ENCODE measurements around the gene RYR2.

The RYR2 gene

DNA sequence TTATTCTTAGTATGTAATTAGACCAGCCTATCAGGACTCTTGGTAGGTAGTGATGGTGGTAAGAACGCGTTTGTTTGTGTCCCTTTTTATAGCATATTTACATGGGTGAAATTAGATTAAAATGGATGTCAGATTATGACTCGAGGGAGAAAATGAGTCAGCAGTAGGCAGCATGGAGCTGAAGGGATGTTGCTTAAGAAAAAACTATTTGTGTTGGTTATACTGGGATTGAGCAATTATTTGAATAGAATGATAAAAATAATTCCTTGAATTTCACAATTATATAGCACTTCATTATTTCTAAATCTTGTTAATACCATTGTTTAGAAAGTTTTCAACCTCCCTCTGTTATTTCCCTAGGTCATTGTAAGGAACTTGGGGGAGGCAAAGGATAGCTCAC lies 348.8 kb downstream of the RYR2 start:
- no peaks in the 10 kb centered on the region for H3K36me3 ChIP-seq (ENCODE audit: control insufficient read depth in 1 of 2, insufficient read depth in 2 of 2, low read length in 2 of 2)
- no peaks in the 10 kb centered on the region for H3K4me1 ChIP-seq (ENCODE audit: control insufficient read depth in 1 of 2, insufficient read depth in 2 of 2, low read length in 2 of 2)
- H3K27ac ChIP-seq (ENCODE audit: low read depth, low read length): no peak overlapping the region
- no peak overlapping the region for H3K4me3 ChIP-seq (ENCODE audit: low read depth in 1 of 2, low read length in 2 of 2)
- H3K9ac ChIP-seq (ENCODE audit: low read depth in 1 of 2, low read length in 2 of 2): no peak overlapping the region
- peaks cover 0 to 2% of the 10 kb centered on the region in 2 donors for H3K27me3 ChIP-seq (ENCODE audit: control insufficient read depth in 1 of 2, insufficient read depth in 2 of 2, low read length in 2 of 2)
- H3K9me3 ChIP-seq (ENCODE audit: control insufficient read depth in 1 of 2, low read length in 2 of 2): no peaks in the 10 kb centered on the region

DNA sequence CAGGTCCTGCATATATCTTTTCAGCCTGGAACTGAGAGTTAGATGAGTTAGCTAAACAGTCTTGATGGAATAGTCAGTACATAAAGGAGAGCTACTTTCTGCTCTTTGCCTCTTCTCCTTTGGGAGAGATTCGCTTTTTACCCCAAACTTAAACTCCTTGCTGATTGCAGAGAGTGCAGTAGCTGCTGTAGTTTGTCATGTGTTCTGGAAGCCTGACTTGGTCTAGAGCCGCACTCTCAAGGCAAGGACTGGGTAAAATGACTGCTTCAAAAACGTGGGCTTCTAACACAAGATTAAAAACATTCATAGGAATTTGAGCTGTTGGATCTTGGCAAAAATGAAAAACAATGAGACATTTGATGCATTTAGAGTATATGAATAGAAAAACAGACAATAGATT lies 351.6 kb downstream of the RYR2 start:
- no peaks in the 10 kb centered on the region for H3K4me1 ChIP-seq (ENCODE audit: control insufficient read depth in 1 of 2, insufficient read depth in 2 of 2, low read length in 2 of 2)
- no peak overlapping the region for H3K27ac ChIP-seq (ENCODE audit: low read depth, low read length)
- H3K9me3 ChIP-seq (ENCODE audit: control insufficient read depth in 1 of 2, low read length in 2 of 2): no peaks in the 10 kb centered on the region
- H3K4me3 ChIP-seq (ENCODE audit: low read depth in 1 of 2, low read length in 2 of 2): no peak overlapping the region
- H3K27me3 ChIP-seq (ENCODE audit: control insufficient read depth in 1 of 2, insufficient read depth in 2 of 2, low read length in 2 of 2): peaks cover 0 to 2% of the 10 kb centered on the region in 2 donors
- no peak overlapping the region for H3K9ac ChIP-seq (ENCODE audit: low read depth in 1 of 2, low read length in 2 of 2)
- H3K36me3 ChIP-seq (ENCODE audit: control insufficient read depth in 1 of 2, insufficient read depth in 2 of 2, low read length in 2 of 2): no peaks in the 10 kb centered on the region

DNA sequence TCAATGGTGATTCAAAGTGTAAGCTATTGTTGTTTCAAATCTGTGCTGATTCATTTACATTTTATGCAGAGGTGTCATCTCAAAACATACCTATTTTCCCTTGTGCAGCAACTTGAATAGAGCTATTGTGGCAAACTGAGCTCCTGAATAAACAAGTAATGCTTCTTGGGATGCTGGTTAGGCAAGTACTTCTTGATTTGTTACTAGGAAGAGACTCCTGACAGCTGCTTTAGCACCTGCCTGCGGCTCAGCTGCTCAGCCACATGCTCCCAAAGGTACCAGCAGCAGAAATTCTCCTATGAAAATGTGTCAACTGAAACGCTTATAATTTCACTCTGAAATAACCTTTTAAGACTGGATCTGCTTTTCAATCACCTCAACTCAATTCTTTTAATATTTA lies 352.3 kb downstream of the RYR2 start:
- peaks cover 0 to 1% of the 10 kb centered on the region in 2 donors for H3K9me3 ChIP-seq (ENCODE audit: control insufficient read depth in 1 of 2, low read length in 2 of 2)
- H3K9ac ChIP-seq (ENCODE audit: low read depth in 1 of 2, low read length in 2 of 2): no peak overlapping the region
- H3K27ac ChIP-seq (ENCODE audit: low read depth, low read length): no peak overlapping the region
- H3K36me3 ChIP-seq (ENCODE audit: control insufficient read depth in 1 of 2, insufficient read depth in 2 of 2, low read length in 2 of 2): no peaks in the 10 kb centered on the region
- H3K4me3 ChIP-seq (ENCODE audit: low read depth in 1 of 2, low read length in 2 of 2): no peak overlapping the region
- peaks cover 0 to 2% of the 10 kb centered on the region in 2 donors for H3K27me3 ChIP-seq (ENCODE audit: control insufficient read depth in 1 of 2, insufficient read depth in 2 of 2, low read length in 2 of 2)
- no peaks in the 10 kb centered on the region for H3K4me1 ChIP-seq (ENCODE audit: control insufficient read depth in 1 of 2, insufficient read depth in 2 of 2, low read length in 2 of 2)

DNA sequence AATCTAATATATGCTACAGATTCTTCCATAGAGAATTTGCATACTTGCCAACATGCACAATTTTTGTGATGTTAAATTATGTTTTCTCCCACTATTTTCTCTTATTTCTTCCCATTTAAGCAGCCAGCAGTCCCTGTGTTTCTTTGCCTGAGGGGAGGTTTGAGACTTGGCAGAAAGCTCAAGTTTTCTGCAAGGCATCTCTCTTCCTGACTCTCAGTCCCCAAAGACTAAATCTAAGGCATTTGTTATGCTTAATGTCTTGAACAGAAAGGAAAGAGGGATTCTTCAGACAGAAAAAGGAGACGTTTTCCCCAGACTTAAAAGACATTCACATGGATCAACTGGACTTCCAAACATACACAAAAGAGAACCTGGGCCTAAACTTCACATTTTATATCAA lies 354.4 kb downstream of the RYR2 start:
- peaks cover 0 to 6% of the 10 kb centered on the region in 2 donors for H3K9me3 ChIP-seq (ENCODE audit: control insufficient read depth in 1 of 2, low read length in 2 of 2)
- H3K27me3 ChIP-seq (ENCODE audit: control insufficient read depth in 1 of 2, insufficient read depth in 2 of 2, low read length in 2 of 2): peaks cover 0 to 2% of the 10 kb centered on the region in 2 donors
- H3K9ac ChIP-seq (ENCODE audit: low read depth in 1 of 2, low read length in 2 of 2): no peak overlapping the region
- no peaks in the 10 kb centered on the region for H3K4me1 ChIP-seq (ENCODE audit: control insufficient read depth in 1 of 2, insufficient read depth in 2 of 2, low read length in 2 of 2)
- no peak overlapping the region for H3K27ac ChIP-seq (ENCODE audit: low read depth, low read length)
- H3K36me3 ChIP-seq (ENCODE audit: control insufficient read depth in 1 of 2, insufficient read depth in 2 of 2, low read length in 2 of 2): no peaks in the 10 kb centered on the region
- H3K4me3 ChIP-seq (ENCODE audit: low read depth in 1 of 2, low read length in 2 of 2): no peak overlapping the region

DNA sequence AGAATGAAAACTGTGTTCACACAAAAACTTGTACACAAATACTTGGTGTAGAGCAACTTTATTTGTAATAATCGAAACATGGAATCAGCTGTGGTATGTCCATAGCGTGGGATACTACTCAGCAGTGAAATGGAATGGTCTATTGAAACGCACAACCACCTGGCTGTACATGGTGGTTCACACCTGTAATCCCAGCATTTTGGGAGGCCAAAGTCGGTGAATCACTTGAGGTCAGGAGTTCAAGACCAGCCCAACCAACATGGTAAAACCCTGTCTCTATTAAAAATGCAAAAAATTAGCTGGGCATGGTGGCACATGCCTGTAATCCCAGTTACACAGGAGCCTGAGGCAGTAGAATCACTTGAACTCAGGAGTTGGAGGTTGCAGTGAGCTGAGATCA lies 356.8 kb downstream of the RYR2 start:
- Histone ChIP-seq H3K36me3 (ENCODE audit: control insufficient read depth in 1 of 2, insufficient read depth in 2 of 2, low read length in 2 of 2) (no peaks in the 10 kb centered on the region), H3K27me3 (ENCODE audit: control insufficient read depth in 1 of 2, insufficient read depth in 2 of 2, low read length in 2 of 2) (peaks cover 0 to 2% of the 10 kb centered on the region in 2 donors), H3K4me1 (ENCODE audit: control insufficient read depth in 1 of 2, insufficient read depth in 2 of 2, low read length in 2 of 2) (no peaks in the 10 kb centered on the region), H3K27ac (ENCODE audit: low read depth, low read length) (no peak overlapping the region), H3K9me3 (ENCODE audit: control insufficient read depth in 1 of 2, low read length in 2 of 2) (peaks cover 0 to 6% of the 10 kb centered on the region in 2 donors), H3K4me3 (ENCODE audit: low read depth in 1 of 2, low read length in 2 of 2) (no peak overlapping the region), H3K9ac (ENCODE audit: low read depth in 1 of 2, low read length in 2 of 2) (no peak overlapping the region)

DNA sequence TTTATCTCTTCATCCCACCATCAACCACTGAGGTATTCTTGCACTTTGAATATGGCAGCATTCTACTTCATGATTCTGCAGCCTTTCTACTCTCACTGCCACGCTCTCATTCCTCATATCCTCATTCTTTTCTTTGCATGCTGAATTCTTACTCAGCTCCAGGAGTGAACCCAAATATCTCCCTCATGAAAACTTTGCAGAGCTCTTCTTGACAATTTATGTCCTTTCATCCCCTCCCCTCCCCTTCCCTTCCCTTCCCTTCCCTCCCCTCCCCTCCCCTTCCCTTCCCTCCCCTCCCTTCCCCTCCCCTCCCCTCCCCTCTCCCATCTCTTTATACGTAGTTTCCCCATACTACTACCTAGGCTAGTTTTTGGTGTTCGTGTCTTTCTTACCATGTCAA lies 363.9 kb downstream of the RYR2 start:
- no peaks in the 10 kb centered on the region for H3K36me3 ChIP-seq (ENCODE audit: control insufficient read depth in 1 of 2, insufficient read depth in 2 of 2, low read length in 2 of 2)
- no peak overlapping the region for H3K4me3 ChIP-seq (ENCODE audit: low read depth in 1 of 2, low read length in 2 of 2)
- no peaks in the 10 kb centered on the region for H3K9me3 ChIP-seq (ENCODE audit: control insufficient read depth in 1 of 2, low read length in 2 of 2)
- no peaks in the 10 kb centered on the region for H3K4me1 ChIP-seq (ENCODE audit: control insufficient read depth in 1 of 2, insufficient read depth in 2 of 2, low read length in 2 of 2)
- H3K9ac ChIP-seq (ENCODE audit: low read depth in 1 of 2, low read length in 2 of 2): no peak overlapping the region
- no peaks in the 10 kb centered on the region for H3K27me3 ChIP-seq (ENCODE audit: control insufficient read depth in 1 of 2, insufficient read depth in 2 of 2, low read length in 2 of 2)
- H3K27ac ChIP-seq (ENCODE audit: low read depth, low read length): no peak overlapping the region

DNA sequence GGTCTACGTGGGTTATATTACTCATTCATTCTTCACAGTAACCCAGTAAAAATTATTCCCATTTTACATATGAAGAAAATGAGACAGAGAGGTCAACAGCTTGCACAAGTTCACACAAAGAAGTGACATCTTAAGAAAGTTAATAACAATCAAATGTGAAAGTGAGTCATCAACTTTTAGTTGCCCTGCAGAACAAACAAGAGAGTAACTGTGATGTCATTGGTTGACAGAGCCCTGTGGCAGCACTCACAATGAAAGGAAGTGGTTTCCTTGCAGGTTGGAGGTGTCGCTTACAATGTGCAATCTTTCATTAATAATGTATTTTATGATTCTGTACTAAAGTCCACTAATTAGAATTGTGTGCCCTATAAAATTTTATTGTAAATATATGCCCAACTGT lies 369.6 kb downstream of the RYR2 start:
- Histone ChIP-seq H3K4me3 (ENCODE audit: low read depth in 1 of 2, low read length in 2 of 2) (no peak overlapping the region), H3K9ac (ENCODE audit: low read depth in 1 of 2, low read length in 2 of 2) (no peak overlapping the region), H3K27ac (ENCODE audit: low read depth, low read length) (no peak overlapping the region), H3K9me3 (ENCODE audit: control insufficient read depth in 1 of 2, low read length in 2 of 2) (no peaks in the 10 kb centered on the region), H3K36me3 (ENCODE audit: control insufficient read depth in 1 of 2, insufficient read depth in 2 of 2, low read length in 2 of 2) (no peaks in the 10 kb centered on the region), H3K4me1 (ENCODE audit: control insufficient read depth in 1 of 2, insufficient read depth in 2 of 2, low read length in 2 of 2) (no peaks in the 10 kb centered on the region), H3K27me3 (ENCODE audit: control insufficient read depth in 1 of 2, insufficient read depth in 2 of 2, low read length in 2 of 2) (no peaks in the 10 kb centered on the region)

DNA sequence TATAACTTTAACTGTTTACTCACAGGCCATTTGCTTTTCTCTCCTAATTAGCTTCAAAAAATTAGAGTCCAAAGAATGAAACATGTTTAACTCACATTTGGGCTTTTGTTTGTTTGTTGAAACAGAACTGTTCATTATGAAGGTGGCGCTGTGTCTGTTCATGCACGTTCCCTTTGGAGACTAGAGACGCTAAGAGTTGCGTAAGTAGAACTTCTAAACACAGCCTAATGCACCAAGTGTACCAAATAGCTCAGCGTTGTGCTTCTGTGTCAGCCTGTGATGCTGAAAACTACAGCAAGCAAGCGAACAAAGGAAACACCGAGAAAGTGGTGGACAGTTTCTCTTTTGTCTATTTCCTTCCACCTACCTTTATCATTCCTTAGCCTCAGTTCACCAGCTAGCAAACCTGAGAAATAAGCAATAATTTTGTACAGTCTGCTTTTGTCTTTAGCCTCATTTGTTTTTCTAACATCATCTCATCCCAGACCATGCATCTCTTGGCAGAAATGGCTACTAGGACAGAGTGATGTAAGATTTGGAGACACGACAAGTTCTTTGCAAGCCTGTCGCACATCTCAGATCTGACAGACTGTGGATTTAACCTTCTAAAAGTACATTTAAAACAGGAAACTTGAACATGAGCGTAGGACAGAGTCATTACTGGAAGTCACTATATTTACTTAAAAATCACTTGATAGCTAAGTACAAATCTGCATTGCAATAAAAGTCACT lies 375.1 kb downstream of the RYR2 start:
- Histone ChIP-seq H3K36me3 (ENCODE audit: control insufficient read depth in 1 of 2, insufficient read depth in 2 of 2, low read length in 2 of 2) (no peaks in the 10 kb centered on the region), H3K9ac (ENCODE audit: low read depth in 1 of 2, low read length in 2 of 2) (no peak overlapping the region), H3K4me1 (ENCODE audit: control insufficient read depth in 1 of 2, insufficient read depth in 2 of 2, low read length in 2 of 2) (no peaks in the 10 kb centered on the region), H3K27me3 (ENCODE audit: control insufficient read depth in 1 of 2, insufficient read depth in 2 of 2, low read length in 2 of 2) (no peaks in the 10 kb centered on the region), H3K4me3 (ENCODE audit: low read depth in 1 of 2, low read length in 2 of 2) (no peak overlapping the region), H3K9me3 (ENCODE audit: control insufficient read depth in 1 of 2, low read length in 2 of 2) (no peaks in the 10 kb centered on the region), H3K27ac (ENCODE audit: low read depth, low read length) (no peak overlapping the region)

DNA sequence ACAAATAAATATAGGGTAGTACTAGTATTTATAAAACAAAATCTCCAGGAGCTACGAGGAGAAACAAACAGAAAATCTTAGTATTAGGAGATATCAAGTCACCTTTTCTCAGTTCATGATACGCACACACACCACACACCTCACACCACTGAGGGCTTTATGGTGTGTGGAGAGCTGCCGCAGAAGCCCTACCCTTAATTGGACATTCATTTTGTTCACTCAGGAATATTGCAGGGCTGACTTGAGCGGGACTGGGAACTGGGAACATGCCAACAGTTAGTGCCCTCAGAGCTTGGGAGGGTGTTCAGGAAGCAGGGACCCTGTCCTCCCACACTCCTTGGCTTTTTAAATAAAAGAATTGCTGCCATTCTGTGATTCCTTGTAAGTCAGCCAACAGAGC lies 386.8 kb downstream of the RYR2 start:
- H3K27ac ChIP-seq (ENCODE audit: low read depth, low read length): no peak overlapping the region
- H3K4me1 ChIP-seq (ENCODE audit: control insufficient read depth in 1 of 2, insufficient read depth in 2 of 2, low read length in 2 of 2): no peaks in the 10 kb centered on the region
- no peak overlapping the region for H3K9ac ChIP-seq (ENCODE audit: low read depth in 1 of 2, low read length in 2 of 2)
- no peaks in the 10 kb centered on the region for H3K36me3 ChIP-seq (ENCODE audit: control insufficient read depth in 1 of 2, insufficient read depth in 2 of 2, low read length in 2 of 2)
- H3K4me3 ChIP-seq (ENCODE audit: low read depth in 1 of 2, low read length in 2 of 2): no peak overlapping the region
- H3K9me3 ChIP-seq (ENCODE audit: control insufficient read depth in 1 of 2, low read length in 2 of 2): no peaks in the 10 kb centered on the region
- H3K27me3 ChIP-seq (ENCODE audit: control insufficient read depth in 1 of 2, insufficient read depth in 2 of 2, low read length in 2 of 2): no peaks in the 10 kb centered on the region

DNA sequence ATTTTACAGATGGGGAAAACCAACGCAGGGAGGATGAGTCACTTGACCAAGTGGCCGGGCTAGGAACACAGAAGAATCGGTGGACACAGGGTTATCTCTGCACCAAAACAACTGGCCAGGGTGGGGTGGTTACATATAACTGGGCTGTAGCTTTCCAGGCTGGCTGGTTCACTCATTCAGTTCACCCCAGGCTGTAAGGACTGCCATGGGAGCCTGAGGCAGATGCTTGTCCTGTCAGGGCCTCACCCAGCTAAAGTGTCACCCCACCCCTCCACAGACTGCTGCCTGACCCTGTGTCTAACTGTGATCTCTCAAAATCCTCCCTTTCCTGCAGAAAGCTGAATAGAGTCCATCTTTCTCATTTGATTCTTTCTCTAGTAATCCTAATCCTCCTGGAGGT lies 387.3 kb downstream of the RYR2 start:
- Histone ChIP-seq H3K27ac (ENCODE audit: low read depth, low read length) (no peak overlapping the region), H3K4me3 (ENCODE audit: low read depth in 1 of 2, low read length in 2 of 2) (no peak overlapping the region), H3K4me1 (ENCODE audit: control insufficient read depth in 1 of 2, insufficient read depth in 2 of 2, low read length in 2 of 2) (no peaks in the 10 kb centered on the region), H3K27me3 (ENCODE audit: control insufficient read depth in 1 of 2, insufficient read depth in 2 of 2, low read length in 2 of 2) (no peaks in the 10 kb centered on the region), H3K9ac (ENCODE audit: low read depth in 1 of 2, low read length in 2 of 2) (no peak overlapping the region), H3K36me3 (ENCODE audit: control insufficient read depth in 1 of 2, insufficient read depth in 2 of 2, low read length in 2 of 2) (no peaks in the 10 kb centered on the region), H3K9me3 (ENCODE audit: control insufficient read depth in 1 of 2, low read length in 2 of 2) (no peaks in the 10 kb centered on the region)
